ENCODE data around the gene DRC3. TPM values are rescaled to one million over a fixed set of nuclear protein-coding genes. Genes with fewer than 3 reads are reported as not detected.

The DRC3 gene
- polyA plus RNA-seq, 1 donor (not counting 4 experiments of a cell fraction or from before 2014, with no cell fraction given) = 0.69 TPM

DNA sequence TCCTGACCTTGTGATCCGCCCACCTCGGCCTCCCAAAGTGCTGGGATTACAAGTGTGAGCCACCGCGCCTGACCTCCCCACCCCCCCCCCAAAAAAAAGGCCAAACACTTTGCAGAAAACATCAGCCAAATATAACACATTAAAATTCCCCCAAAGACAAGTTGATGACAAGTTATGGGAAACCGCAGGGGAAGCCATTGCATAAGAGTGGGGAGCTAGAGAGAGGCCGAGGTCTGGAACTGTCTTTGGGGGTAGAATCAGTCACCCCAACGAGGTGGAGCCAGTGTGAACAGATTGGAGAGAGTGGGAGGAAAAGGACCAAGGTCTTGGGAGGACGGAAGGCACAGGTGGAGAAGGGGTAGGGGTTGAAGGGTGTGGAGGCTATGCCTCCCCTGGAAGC lies 2.8 kb downstream of the DRC3 start:
- no peak overlapping the region for H3K4me3 ChIP-seq (ENCODE audit: control insufficient read depth in 2 of 3, extremely low read depth in 1 of 3, insufficient read depth in 2 of 3, low read depth in 1 of 3, low read length in 3 of 3)
- peaks cover 3% of the 10 kb centered on the region for H3K9me1 ChIP-seq (ENCODE audit: control insufficient read depth, extremely low read depth, insufficient read depth, low read length)
- no peak overlapping the region for H3K4me2 ChIP-seq (ENCODE audit: control insufficient read depth, extremely low read depth, insufficient read depth, low read depth, low read length)
- H4K20me1 ChIP-seq (ENCODE audit: control insufficient read depth, extremely low read depth, insufficient read depth, low read length) = no peaks in the 10 kb centered on the region
- dilution Hi-C loops (cut with MboI; ENCODE audit: extremely low pct_ligation_motif_present, low sequenced_read_pairs) = no loop called here
- no peak for FAIRE-seq
- H3K9ac ChIP-seq (ENCODE audit: control insufficient read depth, extremely low read depth, insufficient read depth, low read length) = no peak overlapping the region
- H2AFZ ChIP-seq (ENCODE audit: control insufficient read depth, low read length) = no peak overlapping the region
- H3K36me3 ChIP-seq (ENCODE audit: control insufficient read depth in 2 of 2, extremely low read depth in 1 of 2, insufficient read depth in 2 of 2, low read length in 2 of 2) = no peaks in the 10 kb centered on the region
- no peak overlapping the region for H3K27ac ChIP-seq (ENCODE audit: control insufficient read depth, insufficient read depth, low read length)
- TF ChIP-seq, protein P1, sequence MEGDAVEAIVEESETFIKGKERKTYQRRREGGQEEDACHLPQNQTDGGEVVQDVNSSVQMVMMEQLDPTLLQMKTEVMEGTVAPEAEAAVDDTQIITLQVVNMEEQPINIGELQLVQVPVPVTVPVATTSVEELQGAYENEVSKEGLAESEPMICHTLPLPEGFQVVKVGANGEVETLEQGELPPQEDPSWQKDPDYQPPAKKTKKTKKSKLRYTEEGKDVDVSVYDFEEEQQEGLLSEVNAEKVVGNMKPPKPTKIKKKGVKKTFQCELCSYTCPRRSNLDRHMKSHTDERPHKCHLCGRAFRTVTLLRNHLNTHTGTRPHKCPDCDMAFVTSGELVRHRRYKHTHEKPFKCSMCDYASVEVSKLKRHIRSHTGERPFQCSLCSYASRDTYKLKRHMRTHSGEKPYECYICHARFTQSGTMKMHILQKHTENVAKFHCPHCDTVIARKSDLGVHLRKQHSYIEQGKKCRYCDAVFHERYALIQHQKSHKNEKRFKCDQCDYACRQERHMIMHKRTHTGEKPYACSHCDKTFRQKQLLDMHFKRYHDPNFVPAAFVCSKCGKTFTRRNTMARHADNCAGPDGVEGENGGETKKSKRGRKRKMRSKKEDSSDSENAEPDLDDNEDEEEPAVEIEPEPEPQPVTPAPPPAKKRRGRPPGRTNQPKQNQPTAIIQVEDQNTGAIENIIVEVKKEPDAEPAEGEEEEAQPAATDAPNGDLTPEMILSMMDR (optimal IDR thresholded peaks at IDR 0.05 in 1 of 3, IDR thresholded peaks at IDR 0.05 in 1 of 3, conservative IDR thresholded peaks at IDR 0.05 in 1 of 3; ENCODE audit: extremely low read depth in 1 of 3, insufficient read depth in 2 of 3, low read length in 3 of 3) = no peak
- no peak for TF ChIP-seq EZH2 (IDR thresholded peaks at IDR 0.05; ENCODE audit: low read length)
- H3K9me3 ChIP-seq (ENCODE audit: control insufficient read depth, low read depth, low read length) = no peaks in the 10 kb centered on the region
- peaks cover 18% of the 10 kb centered on the region for H3K4me1 ChIP-seq (ENCODE audit: control insufficient read depth, extremely low read depth, insufficient read depth, low read length)
- no peaks in the 10 kb centered on the region for H3K27me3 ChIP-seq (ENCODE audit: control insufficient read depth, extremely low read depth, insufficient read depth, low read length)
- DNase-seq (ENCODE audit: low read depth, low spot score) = no peak
- peaks cover 18% of the 10 kb centered on the region for H3K79me2 ChIP-seq (ENCODE audit: control insufficient read depth, insufficient read depth, low read length)

DNA sequence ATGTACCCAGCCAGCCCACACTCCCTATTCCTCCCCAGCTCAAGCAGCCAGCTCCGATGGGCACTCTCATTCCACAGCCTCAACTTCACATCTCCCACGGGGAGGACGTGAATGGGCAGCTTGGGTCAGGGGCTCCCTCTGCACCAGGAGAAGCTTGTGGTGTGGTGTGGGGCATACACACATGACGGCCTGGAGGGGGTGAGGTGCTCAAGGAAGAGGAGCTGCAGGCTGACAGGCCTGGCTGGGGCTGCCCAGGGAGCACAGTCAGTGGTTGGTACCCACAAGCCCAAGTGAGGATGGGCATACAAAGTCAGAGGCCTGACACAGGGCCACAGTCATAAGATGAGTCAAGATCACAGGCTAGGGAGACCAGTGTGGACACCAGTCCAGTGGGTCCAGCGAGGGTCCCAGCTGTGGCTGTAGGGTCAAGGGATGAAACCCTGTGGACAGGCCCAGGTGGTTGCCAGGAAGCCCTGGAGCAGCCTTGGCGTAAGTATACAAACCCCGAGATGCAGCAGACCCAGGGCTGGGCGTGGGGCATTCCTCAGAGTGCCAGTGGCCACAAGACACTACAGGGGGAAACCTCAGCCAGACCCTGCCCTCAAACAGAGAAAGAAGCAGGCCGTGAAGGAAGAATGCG lies 4.4 kb downstream of the DRC3 start:
- Histone ChIP-seq H3K27ac (ENCODE audit: control insufficient read depth, insufficient read depth, low read length) (no peak overlapping the region), H3K27me3 (ENCODE audit: control insufficient read depth, extremely low read depth, insufficient read depth, low read length) (no peaks in the 10 kb centered on the region), H3K36me3 (ENCODE audit: control insufficient read depth in 2 of 2, extremely low read depth in 1 of 2, insufficient read depth in 2 of 2, low read length in 2 of 2) (no peaks in the 10 kb centered on the region), H2AFZ (ENCODE audit: control insufficient read depth, low read length) (no peak overlapping the region), H3K9me1 (ENCODE audit: control insufficient read depth, extremely low read depth, insufficient read depth, low read length) (no peaks in the 10 kb centered on the region), H4K20me1 (ENCODE audit: control insufficient read depth, extremely low read depth, insufficient read depth, low read length) (no peaks in the 10 kb centered on the region), H3K4me1 (ENCODE audit: control insufficient read depth, extremely low read depth, insufficient read depth, low read length) (peaks cover 6% of the 10 kb centered on the region), H3K9me3 (ENCODE audit: control insufficient read depth, low read depth, low read length) (no peaks in the 10 kb centered on the region), H3K4me3 (ENCODE audit: control insufficient read depth in 2 of 3, extremely low read depth in 1 of 3, insufficient read depth in 2 of 3, low read depth in 1 of 3, low read length in 3 of 3) (no peak overlapping the region), H3K4me2 (ENCODE audit: control insufficient read depth, extremely low read depth, insufficient read depth, low read depth, low read length) (no peak overlapping the region), H3K79me2 (ENCODE audit: control insufficient read depth, insufficient read depth, low read length) (peaks cover 2% of the 10 kb centered on the region), H3K9ac (ENCODE audit: control insufficient read depth, extremely low read depth, insufficient read depth, low read length) (no peak overlapping the region)
- dilution Hi-C loops (cut with MboI; ENCODE audit: extremely low pct_ligation_motif_present, low sequenced_read_pairs) = no loop called here
- FAIRE-seq (no peak), DNase-seq (ENCODE audit: low read depth, low spot score) (no peak)
- TF ChIP-seq, protein P1 (optimal IDR thresholded peaks at IDR 0.05 in 1 of 3, IDR thresholded peaks at IDR 0.05 in 1 of 3, conservative IDR thresholded peaks at IDR 0.05 in 1 of 3; ENCODE audit: extremely low read depth in 1 of 3, insufficient read depth in 2 of 3, low read length in 3 of 3) = no peak
- no peak for TF ChIP-seq EZH2 (IDR thresholded peaks at IDR 0.05; ENCODE audit: low read length)
